PC-3 (cell line): ENCODE results near the gene SIM2. TPM values are rescaled to one million over a fixed set of nuclear protein-coding genes. Genes with fewer than 3 reads are reported as not detected.

Experiments used
- ATAC-seq: fragments of 200-7000 bp; cut with Tn5 transposase; 2 replicates; pipeline ENCODE4 v1.9.1; 2020; ENCODE audit warnings: mild to moderate bottlenecking, moderate library complexity
- BruUV-seq: library from RNA; stranded (reverse); fragments of 400-500 nt; replicated peaks from 2 replicates; lab custom pipeline; 2021; lab: Mats Ljungman, UMichigan
- CTCF ChIA-PET: fragments of 300-600 bp; sonication (Branson Sonifier 250); formaldehyde crosslinking; loops from one replicate; lab custom pipeline; 2022; ENCODE audit warnings: antibody characterized with exemption; lab: Charles Lee
- POLR2A ChIA-PET: fragments of 300-600 bp; sonication (Branson Sonifier 250); formaldehyde crosslinking; loops from one replicate; lab custom pipeline; 2022; ENCODE audit warnings: antibody characterized with exemption; ENCODE audit not compliant: unreplicated experiment; lab: Charles Lee
- DNase-seq: peaks from one replicate; pipeline ENCODE4 v3.0.0-alpha.2; 2015
- H2AFZ ChIP-seq: fragments of 300-600 bp; sonication (generic); 2 replicates; pipeline ENCODE4 v1.6.0; 2016; ENCODE audit warnings: antibody characterized with exemption, low read length
- H3F3A ChIP-seq: fragments of 300-600 bp; sonication (generic); one replicate; pipeline ENCODE4 v1.6.0; 2017; ENCODE audit warnings: antibody characterized with exemption, low read length, control low read depth, mild to moderate bottlenecking; ENCODE audit not compliant: unreplicated experiment
- H3K27ac ChIP-seq: fragments of 300-600 bp; sonication (generic); 2 replicates; pipeline ENCODE4 v1.5.1; 2016; ENCODE audit warnings: mild to moderate bottlenecking, low read length
- H3K27me3 ChIP-seq: fragments of 300-600 bp; sonication (generic); 2 replicates; pipeline ENCODE4 v1.6.1; 2016; ENCODE audit warnings: low read length, mixed read lengths
- H3K36me3 ChIP-seq: fragments of 300-600 bp; sonication (generic); 2 replicates; pipeline ENCODE4 v1.6.1; 2016; ENCODE audit warnings: low read depth, mixed run types, low read length, mixed read lengths
- H3K4me1 ChIP-seq: fragments of 300-600 bp; sonication (generic); 2 replicates; pipeline ENCODE4 v1.5.1; 2016; ENCODE audit warnings: low read length; ENCODE audit not compliant: insufficient read depth
- H3K4me2 ChIP-seq: fragments of 300-600 bp; sonication (generic); 2 replicates; pipeline ENCODE4 v1.6.0; 2016; ENCODE audit warnings: low read length
- H3K4me3 ChIP-seq: fragments of 300-600 bp; sonication (generic); 2 replicates; pipeline ENCODE4 v1.5.1; 2016; ENCODE audit warnings: mild to moderate bottlenecking, low read length, mixed read lengths
- H3K79me2 ChIP-seq: fragments of 300-600 bp; sonication (generic); 2 replicates; pipeline ENCODE4 v1.6.1; 2017; ENCODE audit warnings: low read length, mixed read lengths
- H3K9ac ChIP-seq: fragments of 300-600 bp; sonication (generic); 2 replicates; pipeline ENCODE4 v1.6.0; 2016; ENCODE audit warnings: mild to moderate bottlenecking, low read length
- H3K9me2 ChIP-seq: fragments of 300-600 bp; sonication (generic); replicated peaks from 2 replicates; pipeline ENCODE4 v1.6.1; 2016; ENCODE audit warnings: mixed run types, low read length, mixed read lengths
- H3K9me3 ChIP-seq: fragments of 300-600 bp; sonication (generic); 2 replicates; pipeline ENCODE4 v1.6.1; 2016; ENCODE audit warnings: low read length, mixed read lengths
- H4K20me1 ChIP-seq: fragments of 300-600 bp; sonication (generic); 2 replicates; pipeline ENCODE4 v1.6.1; 2016; ENCODE audit warnings: low read length, mixed read lengths
- CTCF ChIP-seq: fragments of 300-600 bp; sonication (generic); conservative IDR thresholded peaks from 2 replicates; pipeline ENCODE4 v1.5.1; 2017; ENCODE audit warnings: antibody characterized with exemption, low read depth, mild to moderate bottlenecking, low read length
- EZH2 ChIP-seq: fragments of 300-600 bp; sonication (generic); IDR thresholded peaks from one replicate; pipeline ENCODE4 v1.6.1; 2017; ENCODE audit warnings: antibody characterized with exemption, mild to moderate bottlenecking, low read length; ENCODE audit not compliant: unreplicated experiment
- EZH2phosphoT487 ChIP-seq: fragments of 300-600 bp; sonication (generic); IDR thresholded peaks from 2 replicates; pipeline ENCODE4 v1.6.1; 2018; ENCODE audit warnings: mild to moderate bottlenecking, antibody characterized with exemption, low read length, borderline replicate concordance
- intact Hi-C: fragments of 100-400 bp; cut with micrococcal nuclease; formaldehyde crosslinking; loops from 2 replicates; pipeline ENCODE4 v1.9.0; 2023
- total RNA-seq: library from RNA; depleted of rRNA; stranded (reverse); fragments of >200 nt; gene quantifications from 2 replicates; pipeline ENCODE4 v1.2.3, GENCODE V29; 2014

Gene SIM2
- total RNA-seq, 1 experiment from 2014 or later, result 71.2 TPM

- Histone ChIP-seq H4K20me1 (no peaks in the 10 kb centered on the region), H3K4me3 (no peak overlapping the region), H2AFZ (no peak overlapping the region), H3K79me2 (no peaks in the 10 kb centered on the region), H3K27ac (no peak overlapping the region), H3K9me3 (no peaks in the 10 kb centered on the region), H3K9me2 (no peaks in the 10 kb centered on the region), H3K36me3 (peaks cover 56% of the 10 kb centered on the region), H3K27me3 (no peaks in the 10 kb centered on the region), H3K4me1 (no peaks in the 10 kb centered on the region), H3K4me2 (no peak overlapping the region), H3F3A (no peaks in the 10 kb centered on the region), H3K9ac (no peak overlapping the region)
- CTCF ChIA-PET, result no interaction called here
- ATAC-seq, result no peak
- no TSS peak for BruUV-seq
- POLR2A ChIA-PET, result no interaction called here
- intact Hi-C loops, result no loop called here
- no peak for DNase-seq
- TF ChIP-seq EZH2, result no peak
- TF ChIP-seq EZH2phosphoT487, result no peak
- no peak for TF ChIP-seq CTCF
Measured at GRCh38 chr21:36728371-36729111, 29.6 kb downstream of the SIM2 start.

DNA sequence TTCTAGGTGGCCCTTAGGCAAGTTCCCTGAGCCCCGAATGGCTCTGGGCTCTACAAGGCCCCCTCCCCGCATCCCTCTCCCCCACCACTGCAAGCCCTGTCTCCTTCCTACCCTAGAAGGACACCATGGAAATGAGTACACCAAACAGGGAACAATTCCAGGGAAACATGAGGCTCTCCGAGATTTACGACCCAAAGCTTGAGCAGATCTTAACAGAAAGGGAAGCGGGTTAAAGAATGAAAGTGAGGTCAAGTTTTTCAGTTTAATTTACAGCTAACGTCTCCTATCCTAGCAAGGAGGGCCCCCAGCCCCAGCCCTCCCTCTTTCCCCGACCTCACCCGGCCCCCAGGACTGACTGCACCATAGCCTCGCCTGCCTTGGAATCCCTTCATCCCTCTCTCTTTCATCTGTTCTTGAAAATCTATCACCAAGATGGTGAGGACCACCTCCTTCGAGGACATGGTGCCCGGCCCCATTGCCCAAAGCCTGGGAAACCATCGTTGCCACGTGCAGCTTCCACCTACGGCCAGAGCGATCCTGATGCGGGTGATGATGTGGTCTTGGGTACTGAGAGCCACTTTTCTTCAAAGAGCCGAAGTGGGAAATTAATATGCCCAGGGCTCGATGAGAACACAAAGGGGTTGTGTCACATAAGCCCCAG, 30.5 kb downstream of the SIM2 start:
- no peak overlapping the region for H3K4me3 ChIP-seq
- H3K9me3 ChIP-seq, result no peaks in the 10 kb centered on the region
- H3K4me1 ChIP-seq, result no peaks in the 10 kb centered on the region
- ATAC-seq, result no peak
- H2AFZ ChIP-seq, result no peak overlapping the region
- intact Hi-C loops, result no loop called here
- H4K20me1 ChIP-seq, result no peaks in the 10 kb centered on the region
- no peaks in the 10 kb centered on the region for H3F3A ChIP-seq
- no peaks in the 10 kb centered on the region for H3K27me3 ChIP-seq
- H3K9ac ChIP-seq, result no peak overlapping the region
- DNase-seq, result no peak
- BruUV-seq, result no TSS peak
- no peaks in the 10 kb centered on the region for H3K79me2 ChIP-seq
- ChIA-PET POLR2A (no interaction called here), CTCF (no interaction called here)
- H3K4me2 ChIP-seq, result no peak overlapping the region
- H3K9me2 ChIP-seq, result no peaks in the 10 kb centered on the region
- peaks cover 62% of the 10 kb centered on the region for H3K36me3 ChIP-seq
- H3K27ac ChIP-seq, result no peak overlapping the region
- TF ChIP-seq EZH2 (no peak), CTCF (no peak), EZH2phosphoT487 (no peak)
